HK-2 (cell line): Measurements from ENCODE around the gene METRNL.
A peak's percentile ranks its signal among the peaks of the same experiment; 100 is the strongest.
"Not testable (repeated sequence)": the region's sequence is repeated elsewhere in the genome, so short reads cannot be mapped to it uniquely, and the experiment has no call there.

Experiments used
- DNase-seq: peaks from one replicate; pipeline ENCODE4 v3.0.0-alpha.2; 2018; ENCODE audit not compliant: unreplicated experiment

Gene METRNL, protein sequence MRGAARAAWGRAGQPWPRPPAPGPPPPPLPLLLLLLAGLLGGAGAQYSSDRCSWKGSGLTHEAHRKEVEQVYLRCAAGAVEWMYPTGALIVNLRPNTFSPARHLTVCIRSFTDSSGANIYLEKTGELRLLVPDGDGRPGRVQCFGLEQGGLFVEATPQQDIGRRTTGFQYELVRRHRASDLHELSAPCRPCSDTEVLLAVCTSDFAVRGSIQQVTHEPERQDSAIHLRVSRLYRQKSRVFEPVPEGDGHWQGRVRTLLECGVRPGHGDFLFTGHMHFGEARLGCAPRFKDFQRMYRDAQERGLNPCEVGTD

DNA sequence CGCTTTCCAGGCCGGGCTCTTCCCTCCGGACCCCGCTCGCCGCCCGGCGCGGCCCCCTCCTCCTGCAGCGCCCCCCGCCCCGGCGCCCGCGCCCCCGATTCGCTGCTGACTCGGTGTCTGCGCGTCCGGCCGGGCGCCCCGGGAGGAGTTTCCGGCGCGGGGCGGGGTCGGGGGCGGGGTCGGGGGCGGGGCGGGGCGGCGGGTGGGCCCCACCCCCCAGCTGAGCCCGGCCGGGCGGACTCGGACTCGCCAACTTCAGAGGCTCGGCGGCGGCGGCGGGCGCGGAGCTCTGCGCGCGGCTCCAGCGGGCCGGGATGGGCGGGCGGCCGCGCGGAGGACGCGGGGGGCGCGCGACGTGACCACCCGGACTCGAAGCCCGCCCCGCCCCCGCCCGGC, at the start of gene METRNL:
METRNL (plus strand) TSS at position 258 of the 396 bp plus-strand sequence. CDS start 207 bp downstream, outside the sequence.
- peak; percentile 79 for DNase-seq

DNA sequence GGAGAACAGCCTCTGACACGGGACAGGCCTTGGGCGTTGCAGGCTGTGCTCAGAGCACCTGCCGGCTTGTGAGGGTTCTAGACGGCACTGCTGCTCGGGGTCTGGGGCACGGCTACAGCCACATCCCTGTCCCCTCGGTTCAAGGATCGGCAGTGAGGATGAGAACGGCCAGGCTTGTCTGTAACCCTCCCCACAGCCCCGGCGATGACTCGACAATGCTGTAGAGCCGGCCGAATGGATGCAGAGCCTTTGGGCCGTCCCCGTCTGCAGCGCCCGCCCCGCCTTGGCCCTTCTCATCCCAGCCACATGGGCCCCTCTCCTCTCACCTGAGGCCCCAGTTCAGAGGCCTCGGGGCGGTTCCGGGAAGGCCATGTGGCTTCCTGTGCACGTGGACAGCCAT, 49.0 kb upstream of the METRNL start:
- DNase-seq: no peak

GRCh38 chr17:83031321-83031945, 48.0 kb upstream of the METRNL start:
- DNase-seq: no peak

DNA sequence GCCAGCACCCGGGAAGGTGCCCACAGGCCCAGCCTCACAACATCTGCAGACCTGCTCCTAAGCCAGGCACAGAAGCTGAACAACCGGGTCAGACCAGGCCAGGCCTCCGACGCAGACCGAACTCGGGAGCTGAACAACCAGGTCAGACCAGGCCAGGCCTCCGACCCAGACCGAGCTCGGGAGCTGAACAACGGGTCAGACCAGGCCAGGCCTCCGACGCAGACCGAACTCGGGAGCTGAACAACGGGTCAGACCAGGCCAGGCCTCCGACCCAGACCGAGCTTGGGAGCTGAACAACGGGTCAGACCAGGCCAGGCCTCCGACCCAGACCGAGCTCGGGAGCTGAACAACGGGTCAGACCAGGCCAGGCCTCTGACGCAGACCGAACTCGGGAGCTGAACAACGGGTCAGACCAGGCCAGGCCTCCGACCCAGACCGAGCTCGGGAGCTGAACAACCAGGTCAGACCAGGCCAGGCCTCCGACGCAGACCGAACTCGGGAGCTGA, 47.4 kb upstream of the METRNL start:
- DNase-seq: not testable (repeated sequence)

DNA sequence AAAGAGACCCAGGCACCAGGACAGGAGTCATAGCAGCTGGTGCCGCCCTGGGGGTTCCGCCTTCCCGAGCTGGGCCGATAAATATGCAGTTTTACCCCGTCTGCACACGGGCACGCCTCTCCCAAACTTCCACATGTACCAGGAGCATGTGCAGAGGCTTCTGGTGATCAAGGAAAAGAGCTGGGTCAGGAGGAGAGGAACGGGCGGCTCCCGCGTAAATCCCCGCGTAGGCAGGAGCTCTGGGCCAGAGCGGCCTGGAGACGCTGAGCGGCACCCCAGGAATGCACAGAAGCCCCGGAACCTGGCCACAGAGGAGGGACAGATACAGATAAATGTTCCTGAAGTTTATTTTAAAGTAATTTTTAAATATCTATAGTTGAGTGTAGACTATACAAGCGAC, 46.6 kb upstream of the METRNL start:
- no peak for DNase-seq

GRCh38 chr17:83034525-83034924, 44.9 kb upstream of the METRNL start:
- no peak for DNase-seq

DNA sequence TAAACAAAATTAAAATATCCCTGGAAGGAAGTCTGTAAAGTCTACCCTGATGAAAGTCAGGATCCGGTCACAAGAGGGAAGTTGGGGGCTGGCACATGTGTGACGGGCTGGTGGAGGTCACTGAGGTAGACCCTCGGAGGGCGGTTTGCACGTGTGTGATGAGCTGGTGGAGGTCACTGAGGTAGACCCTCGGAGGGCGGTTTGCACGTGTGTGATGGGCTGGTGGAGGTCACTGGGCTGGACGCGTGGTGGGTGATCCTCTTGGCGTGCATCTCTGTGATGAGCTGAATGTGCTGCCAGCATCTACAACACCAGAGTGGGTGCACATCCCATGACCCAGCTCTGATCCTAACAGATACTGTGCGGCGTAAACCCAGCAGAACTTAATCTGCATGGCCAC, 43.7 kb upstream of the METRNL start:
- no peak for DNase-seq

DNA sequence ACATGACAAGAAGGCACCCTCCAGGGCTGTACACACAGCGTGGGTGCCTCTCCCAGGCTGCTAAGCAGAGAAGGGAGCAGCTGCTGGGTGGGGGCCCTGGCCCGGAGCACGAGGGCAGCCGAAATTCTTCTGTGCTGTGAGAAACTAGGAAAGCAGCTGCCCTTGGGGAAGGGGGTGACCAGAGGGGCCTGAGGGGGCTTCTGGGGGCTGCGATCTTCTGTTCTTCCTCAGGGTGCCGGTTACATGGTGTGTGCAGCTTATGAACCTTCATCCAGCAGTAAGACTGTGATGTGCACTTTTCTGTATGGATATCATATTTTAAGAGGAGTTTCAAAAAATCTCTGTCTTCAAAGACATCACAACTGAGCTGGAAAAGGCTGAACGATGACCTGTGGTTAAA, 43.2 kb upstream of the METRNL start:
- DNase-seq: no peak

GRCh38 chr17:83036666-83037065, 42.7 kb upstream of the METRNL start:
- no peak for DNase-seq

DNA sequence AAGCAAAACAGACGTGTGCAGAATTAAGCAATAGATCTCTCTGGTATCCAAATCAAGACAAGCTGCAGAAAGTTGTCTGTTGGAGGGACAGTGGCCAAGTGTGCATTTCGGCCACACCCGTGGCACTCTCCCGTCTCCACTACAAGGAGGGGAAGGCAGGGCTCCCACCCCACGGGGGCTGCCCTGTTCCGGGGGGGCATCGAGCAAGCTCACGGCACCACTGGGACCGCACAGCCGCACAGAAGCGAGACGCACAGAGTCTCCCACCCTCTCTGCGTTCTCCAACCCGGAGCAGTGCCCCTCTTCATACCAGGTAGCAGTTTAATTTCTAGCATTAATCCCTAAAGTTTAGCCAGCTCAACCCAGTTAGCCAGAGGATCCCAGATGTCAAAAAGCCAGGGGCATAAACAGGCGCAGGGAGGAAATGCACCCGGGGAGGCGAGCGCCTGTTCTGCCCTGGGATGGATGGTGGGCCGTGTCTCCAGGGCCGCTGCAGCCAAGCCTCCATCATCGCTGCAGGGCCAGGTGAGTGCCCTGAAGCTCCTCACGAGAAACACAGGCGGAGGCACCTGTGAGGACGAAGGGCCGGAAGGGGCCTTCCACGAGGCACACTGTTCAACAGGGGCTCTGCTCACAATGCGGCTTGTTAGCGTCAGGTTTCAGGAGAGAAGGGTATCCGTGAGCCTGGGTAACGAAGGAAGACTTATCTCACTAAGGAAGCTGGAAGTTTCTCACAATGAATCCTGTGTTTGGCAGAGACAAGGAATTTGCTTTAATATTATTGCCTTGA, 42.1 kb upstream of the METRNL start:
- no peak for DNase-seq

GRCh38 chr17:83037874-83038165, 41.6 kb upstream of the METRNL start:
- DNase-seq: no peak

DNA sequence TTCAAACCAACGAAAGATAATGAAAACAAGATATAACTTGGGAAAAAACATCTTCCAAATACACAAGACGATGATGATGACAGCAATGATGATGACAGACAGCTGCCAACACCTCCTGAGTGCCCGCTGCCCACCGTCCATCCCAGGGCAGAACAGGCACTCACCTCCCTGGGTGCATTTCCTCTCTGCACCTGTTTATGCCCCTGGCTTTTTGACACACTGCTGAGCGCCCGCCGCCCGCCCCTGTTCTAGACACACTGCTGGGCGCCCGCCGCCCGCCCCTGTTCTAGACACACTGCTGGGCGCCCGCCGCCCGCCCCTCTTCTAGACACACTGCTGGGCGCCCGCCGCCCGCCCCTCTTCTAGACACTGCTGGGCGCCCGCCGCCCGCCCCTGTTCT, 40.4 kb upstream of the METRNL start:
- not testable (repeated sequence) for DNase-seq

DNA sequence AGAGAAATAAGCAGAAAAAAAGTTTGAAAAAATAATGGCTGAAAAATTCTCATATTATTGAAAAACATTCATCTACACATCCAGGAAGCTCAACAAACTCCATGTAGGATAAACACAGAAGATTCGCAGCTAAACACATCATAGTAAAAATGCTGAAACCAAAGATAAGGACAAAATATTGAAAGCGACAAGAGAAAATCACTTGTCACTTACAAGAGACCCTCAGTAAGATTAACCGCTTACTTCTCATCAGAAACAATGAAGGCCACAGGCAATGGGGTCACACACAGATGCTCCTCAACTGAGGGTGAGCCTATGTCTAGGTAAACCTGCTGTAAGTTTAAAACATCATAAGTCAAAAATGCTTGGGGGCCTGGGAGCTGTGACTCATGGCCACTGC, 38.1 kb upstream of the METRNL start:
- DNase-seq: no peak

DNA sequence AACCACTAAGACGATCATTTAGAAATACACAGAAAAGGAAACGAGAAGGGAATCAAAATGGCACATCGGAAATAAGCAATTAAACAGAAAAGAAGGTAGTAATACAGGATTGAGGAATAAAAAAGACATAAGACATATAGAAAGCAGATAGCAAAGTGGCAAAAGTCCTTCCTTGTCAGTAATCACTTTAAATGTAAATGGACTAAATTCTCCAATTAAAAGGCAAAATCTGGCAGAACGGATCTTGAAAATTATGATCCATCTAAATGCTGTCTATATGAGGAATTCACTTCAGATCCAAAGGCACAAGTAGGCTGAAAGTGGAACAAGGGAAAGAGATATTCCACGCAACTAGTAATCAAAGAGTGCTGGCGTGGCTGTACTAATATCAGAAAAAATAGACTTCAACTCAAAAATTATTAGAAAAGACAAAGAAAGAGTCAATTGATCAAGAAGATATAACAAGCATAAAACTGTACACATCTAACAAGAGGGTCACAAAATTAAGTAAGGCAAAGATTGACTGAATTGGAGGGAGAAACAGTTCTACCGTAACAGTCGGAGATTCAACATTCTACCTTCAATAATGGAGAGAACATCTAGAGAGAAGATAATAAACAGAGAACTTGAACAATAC, 36.8 kb upstream of the METRNL start:
- no peak for DNase-seq

GRCh38 chr17:83044479-83044878, 34.9 kb upstream of the METRNL start:
- DNase-seq: not testable (repeated sequence)

DNA sequence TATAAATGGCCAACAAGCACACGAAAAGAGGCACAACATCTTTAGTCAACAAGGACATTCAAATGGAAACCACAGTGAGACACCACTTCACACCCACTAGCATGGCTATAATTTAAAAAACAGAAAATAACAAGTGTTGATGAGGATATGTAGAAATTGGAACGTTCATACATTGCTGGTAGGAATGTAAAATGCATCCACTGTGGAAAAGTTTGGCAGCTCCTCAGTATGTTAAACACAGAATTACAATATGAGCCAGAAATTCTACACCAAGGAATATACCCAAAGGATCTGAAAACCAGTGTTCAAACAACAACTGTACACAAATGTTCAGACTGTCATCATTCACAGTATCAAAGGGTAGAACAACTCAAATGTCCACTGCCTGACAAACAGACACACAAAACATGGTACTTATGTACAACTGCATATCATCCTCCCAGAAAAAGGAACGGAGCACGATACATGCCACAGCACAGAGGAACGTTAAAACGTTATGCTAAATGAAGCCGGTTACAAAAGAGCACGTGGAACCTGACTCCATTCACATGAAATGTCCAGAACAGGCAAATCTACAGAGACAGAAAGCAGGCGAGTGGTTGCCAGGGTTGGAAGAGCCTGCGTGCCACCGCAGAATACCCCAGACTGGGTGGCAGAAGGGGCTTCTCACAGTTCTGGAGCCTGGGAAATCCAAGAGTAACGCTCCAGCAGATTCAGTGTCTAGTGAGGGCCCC, 32.8 kb upstream of the METRNL start:
- no peak for DNase-seq

GRCh38 chr17:83047182-83047478, 32.3 kb upstream of the METRNL start:
- no peak for DNase-seq

DNA sequence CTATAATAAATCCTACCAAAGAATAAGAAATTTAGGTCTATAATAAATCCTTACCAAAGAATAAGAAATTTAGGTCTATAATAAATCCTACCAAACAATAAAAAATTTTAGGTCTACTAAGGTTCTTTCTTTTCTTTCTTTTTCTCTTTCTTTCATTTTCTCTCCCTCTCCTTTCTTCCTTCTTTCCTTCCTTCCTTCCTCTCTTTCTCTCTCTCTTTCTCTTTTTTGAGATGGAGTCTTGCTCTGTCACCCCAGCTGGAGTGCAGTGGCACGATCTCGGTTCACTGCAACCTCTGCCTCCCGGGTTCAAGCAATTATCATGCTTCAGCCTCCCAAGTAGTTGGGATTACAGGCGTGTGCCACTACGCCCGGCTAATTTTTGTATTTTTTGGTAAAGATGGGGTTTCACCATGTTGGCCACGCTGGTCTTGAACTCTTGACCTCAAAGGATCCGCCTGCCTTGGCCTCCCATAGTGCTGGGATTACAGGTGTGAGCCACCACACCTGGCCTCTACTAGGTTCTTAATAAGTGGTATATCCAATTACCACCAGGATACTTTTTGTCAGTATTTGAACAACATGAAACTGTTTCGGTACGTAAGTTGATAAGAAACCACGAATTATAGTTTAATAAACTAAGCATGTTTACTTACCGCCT, 31.5 kb upstream of the METRNL start:
- not testable (repeated sequence) for DNase-seq

GRCh38 chr17:83050651-83051395, 28.6 kb upstream of the METRNL start:
- DNase-seq: no peak

DNA sequence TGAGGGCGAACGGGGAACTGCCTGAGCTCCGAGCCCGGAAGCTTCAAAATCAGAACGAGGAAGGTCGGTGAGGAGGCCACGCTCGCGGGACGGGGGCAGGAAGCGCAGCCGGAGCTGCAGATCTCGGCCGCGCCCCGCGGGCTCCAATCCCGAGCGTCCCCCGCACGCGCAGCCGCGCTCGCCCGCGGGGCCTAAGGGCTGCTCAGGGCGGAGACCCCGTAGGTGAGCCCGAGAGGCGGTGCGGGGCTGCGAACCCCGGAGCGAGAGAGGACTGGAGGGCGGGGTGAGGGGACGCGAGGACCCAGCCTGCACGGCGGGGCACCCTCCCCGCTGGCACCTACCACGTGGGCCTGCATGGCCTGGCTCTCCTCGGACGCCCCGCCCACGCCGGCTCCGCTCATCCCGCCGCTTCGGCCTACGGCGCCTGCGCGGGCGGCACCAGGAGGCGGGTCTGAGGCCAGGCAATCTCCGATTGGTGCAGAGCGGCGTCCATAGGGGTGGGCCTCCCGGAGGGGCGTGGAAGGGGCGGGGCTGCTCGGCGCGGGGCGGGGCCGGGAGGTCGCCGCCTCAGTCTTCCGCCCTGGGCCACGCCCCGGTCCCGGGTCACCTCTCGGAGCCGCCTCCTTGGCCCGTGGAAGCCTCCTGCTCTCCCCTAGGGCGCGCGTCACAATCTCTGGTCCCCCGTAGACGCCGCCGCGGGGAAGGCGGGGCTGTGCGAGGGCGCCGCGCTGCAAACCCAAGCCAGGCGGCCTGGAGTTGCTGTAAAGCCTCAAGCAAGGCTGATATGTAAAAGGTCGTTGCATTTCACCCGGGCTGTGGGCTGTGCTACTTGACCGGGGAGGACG, 27.8 kb upstream of the METRNL start:
- DNase-seq: peak; percentile 99
